ENCODE data around the gene CAMKK2.

Gene CAMKK2

GRCh38 chr12:121191151-121191550 is 105.4 kb downstream of the CAMKK2 start:
- no peak for DNase-seq (ENCODE audit: low spot score)

- DNase-seq (ENCODE audit: low spot score), result no peak
Measured at GRCh38 chr12:121190523-121191031, 105.9 kb downstream of the CAMKK2 start.

- DNase-seq (ENCODE audit: low spot score), result no peak
Measured at GRCh38 chr12:121189619-121190155, 106.8 kb downstream of the CAMKK2 start.

GRCh38 chr12:121189131-121189530 is 107.4 kb downstream of the CAMKK2 start:
- DNase-seq (ENCODE audit: low spot score), result no peak

GRCh38 chr12:121188227-121188626 is 108.3 kb downstream of the CAMKK2 start:
- no peak for DNase-seq (ENCODE audit: low spot score)

Measured in globus pallidus (tissue), 1 donor.